Erythroblast (primary cell): Measurements from ENCODE around the gene RNASE7.

Experiments used
- DNase-seq, 2 experiments: peaks; one replicate each; lab custom pipeline; 2025; lab: John Stamatoyannopoulos, UW
- GATA1 ChIP-seq: IDR thresholded peaks from 2 replicates; pipeline ENCODE4 v1.6.1; 2011; ENCODE audit warnings: low read depth, mild to moderate bottlenecking, control low read depth, low read length, moderate library complexity
- POLR2A ChIP-seq: IDR thresholded peaks from 2 replicates; pipeline ENCODE4 v1.6.1; 2011; ENCODE audit warnings: mild to moderate bottlenecking, low read length

Gene RNASE7

DNA sequence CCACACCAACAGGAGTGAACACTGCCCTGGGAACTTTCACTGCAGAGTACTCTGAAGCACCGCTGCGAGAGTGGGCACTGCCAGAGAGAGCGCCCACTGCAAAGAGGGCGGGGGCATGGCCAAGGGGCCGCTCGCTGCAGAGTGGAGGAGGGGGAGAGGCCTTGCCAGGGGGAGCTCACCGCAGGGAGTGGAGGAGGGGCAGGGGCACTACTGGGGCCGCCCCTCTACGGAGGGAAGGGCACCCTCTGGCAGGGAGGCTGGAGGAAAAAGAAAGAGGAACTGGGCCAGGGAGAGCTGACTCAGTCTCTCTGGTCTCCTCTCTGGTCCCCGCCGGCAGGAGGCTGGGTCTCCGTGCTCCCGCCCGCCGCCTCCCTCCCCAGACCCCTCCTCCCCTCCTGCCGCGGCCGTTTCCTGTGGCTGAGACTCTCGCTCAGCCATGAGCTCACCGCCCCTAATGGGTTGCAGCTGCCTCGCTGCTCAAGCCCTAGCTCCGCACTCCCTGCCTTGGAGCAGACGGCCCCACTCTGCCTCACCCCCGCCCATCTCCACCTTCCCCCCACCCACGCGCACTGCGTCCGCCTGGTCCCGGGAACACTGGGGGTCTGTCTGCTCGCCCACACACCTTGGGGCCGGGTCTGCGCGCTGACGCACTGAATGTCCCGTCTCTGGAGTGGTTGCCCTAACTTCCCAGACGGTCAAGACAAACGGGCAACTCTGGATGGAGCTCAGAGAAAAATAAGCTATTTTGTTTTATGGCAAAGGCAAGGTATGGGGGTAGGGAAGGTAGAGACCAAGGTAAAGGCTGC is 29.3 kb downstream of the RNASE7 start:
- DNase-seq, result no peak
- TF ChIP-seq POLR2A, result no peak
- TF ChIP-seq GATA1, result no peak

DNA sequence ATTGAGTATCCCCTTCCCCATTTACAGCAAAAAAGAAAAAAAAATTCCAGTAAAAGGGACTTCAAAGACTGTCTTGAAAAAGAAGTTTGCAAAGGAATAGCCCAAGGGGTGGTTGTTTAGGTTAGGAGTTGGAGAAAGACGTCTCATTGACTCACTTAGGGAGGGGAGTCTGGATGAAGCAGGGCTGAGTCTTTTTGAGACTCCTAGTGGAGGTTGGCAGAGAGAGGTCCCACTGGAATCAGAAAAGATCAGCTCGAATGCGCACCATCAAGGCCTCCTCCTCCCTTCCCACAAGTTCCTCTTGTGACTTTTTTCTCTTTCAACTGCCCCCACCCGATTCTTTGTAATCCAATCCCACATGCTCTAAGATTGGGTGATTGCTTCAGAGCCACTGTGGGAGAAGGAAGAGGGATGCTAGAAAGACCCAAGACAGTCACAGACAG is 29.9 kb downstream of the RNASE7 start:
- TF ChIP-seq GATA1, result no peak
- TF ChIP-seq POLR2A, result no peak

DNA sequence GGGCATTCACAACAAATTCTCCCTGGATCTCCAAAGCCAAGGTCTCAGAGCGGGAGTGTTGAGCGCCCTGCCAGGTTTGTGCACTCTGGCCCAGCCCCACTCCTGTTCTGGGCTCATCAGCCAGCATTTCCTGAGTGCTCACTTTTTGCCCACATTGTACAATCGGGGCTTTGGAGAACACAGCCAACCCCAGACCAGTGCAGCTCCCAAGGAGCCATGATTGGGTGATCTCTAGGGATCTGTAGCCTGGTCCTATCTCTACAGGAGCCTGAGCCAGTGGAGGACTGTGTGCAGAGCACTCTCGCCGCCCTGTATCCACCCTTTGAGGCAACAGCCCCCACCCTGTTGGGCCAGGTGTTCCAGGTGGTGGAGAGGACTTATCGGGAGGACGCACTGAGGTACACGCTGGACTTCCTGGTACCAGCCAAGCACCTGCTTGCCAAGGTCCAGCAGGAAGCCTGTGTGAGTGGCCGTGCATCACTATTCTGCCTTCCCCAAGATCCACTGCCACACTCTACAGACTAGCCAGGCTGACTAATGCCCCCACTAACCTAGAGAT is 30.7 kb downstream of the RNASE7 start:
- TF ChIP-seq POLR2A, result no peak
- no peak for TF ChIP-seq GATA1
- DNase-seq, result no peak

More for the DNA sequence above, 29.9 kb downstream of the RNASE7 start:
- DNase-seq, result no peak

DNA sequence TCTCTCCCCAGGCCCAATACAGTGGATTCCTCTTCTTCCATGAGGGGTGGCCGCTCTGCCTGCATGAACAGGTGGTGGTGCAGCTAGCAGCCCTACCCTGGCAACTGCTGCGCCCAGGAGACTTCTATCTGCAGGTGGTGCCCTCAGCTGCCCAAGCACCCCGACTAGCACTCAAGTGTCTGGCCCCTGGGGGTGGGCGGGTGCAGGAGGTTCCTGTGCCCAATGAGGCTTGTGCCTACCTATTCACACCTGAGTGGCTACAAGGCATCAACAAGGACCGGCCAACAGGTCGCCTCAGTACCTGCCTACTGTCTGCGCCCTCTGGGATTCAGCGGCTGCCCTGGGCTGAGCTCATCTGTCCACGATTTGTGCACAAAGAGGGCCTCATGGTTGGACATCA is 31.8 kb downstream of the RNASE7 start:
- no peak for DNase-seq
- TF ChIP-seq POLR2A, result no peak
- no peak for TF ChIP-seq GATA1

DNA sequence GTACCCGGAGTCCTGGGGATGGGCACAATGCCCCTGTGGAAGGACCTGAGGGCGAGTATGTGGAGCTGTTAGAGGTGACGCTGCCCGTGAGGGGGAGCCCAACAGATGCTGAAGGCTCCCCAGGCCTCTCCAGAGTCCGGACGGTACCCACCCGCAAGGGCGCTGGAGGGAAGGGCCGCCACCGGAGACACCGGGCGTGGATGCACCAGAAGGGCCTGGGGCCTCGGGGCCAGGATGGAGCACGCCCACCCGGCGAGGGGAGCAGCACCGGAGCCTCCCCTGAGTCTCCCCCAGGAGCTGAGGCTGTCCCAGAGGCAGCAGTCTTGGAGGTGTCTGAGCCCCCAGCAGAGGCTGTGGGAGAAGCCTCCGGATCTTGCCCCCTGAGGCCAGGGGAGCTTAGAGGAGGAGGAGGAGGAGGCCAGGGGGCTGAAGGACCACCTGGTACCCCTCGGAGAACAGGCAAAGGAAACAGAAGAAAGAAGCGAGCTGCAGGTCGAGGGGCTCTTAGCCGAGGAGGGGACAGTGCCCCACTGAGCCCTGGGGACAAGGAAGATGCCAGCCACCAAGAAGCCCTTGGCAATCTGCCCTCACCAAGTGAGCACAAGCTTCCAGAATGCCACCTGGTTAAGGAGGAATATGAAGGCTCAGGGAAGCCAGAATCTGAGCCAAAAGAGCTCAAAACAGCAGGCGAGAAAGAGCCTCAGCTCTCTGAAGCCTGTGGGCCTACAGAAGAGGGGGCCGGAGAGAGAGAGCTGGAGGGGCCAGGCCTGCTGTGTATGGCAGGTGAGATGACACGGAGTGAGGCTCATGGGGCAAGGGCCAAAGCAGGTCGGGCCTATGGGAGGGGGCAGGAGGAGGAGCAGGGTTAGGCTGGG is 32.5 kb downstream of the RNASE7 start:
- no peak for DNase-seq
- no peak for TF ChIP-seq POLR2A
- no peak for TF ChIP-seq GATA1

DNA sequence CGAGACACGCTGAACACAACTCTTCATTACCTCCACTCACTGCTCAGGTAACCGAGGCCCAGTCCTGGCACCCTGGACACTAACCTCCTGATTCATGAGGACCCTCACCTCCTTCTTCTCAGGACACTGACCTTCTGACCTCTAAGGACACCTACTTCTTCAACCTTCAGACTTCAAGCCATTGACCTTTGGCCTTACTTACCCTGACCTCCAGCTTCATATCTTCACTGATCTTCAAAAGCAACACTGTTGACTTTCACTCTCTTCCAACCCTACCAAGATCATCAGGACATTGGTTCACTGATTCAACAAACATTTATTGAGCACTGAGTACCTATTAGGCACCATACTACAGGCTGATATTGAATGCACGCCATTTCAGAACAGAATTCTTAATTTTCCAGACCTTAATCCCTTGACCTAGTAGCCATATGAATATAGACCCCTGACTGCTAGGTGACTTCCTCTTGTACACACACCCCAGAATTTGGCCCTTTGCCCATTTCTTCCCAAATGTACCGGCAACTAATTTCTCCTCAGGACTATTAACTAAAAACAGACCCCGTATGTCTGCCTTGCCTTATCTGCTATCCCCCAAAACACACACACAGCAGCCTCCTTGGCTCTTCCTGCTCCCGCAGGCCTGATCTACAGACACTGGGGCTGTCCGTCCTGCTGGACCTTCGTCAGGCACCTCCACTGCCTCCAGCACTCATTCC is 33.7 kb downstream of the RNASE7 start:
- TF ChIP-seq POLR2A (no peak), GATA1 (no peak)
- no peak for DNase-seq

DNA sequence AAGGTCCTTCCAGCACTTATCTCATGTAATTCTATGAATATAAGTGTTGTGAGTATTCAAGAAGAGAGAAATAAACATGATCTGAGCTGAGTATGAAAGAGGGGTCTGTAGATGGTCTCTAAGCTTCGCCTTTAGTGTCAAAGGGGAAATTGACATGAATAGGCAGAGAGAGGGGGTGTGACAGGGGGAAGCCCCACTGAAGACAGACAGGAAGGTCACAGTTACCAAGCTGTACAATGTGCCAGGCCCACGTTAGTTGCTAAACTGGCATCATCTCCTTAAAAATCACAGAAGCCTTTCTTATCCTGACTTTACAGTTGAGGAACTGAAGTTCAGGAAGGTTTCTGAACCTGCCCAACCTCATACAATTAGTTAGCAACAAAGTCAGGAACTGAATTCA is 35.5 kb downstream of the RNASE7 start:
- TF ChIP-seq GATA1 (no peak), POLR2A (no peak)
- no peak for DNase-seq

DNA sequence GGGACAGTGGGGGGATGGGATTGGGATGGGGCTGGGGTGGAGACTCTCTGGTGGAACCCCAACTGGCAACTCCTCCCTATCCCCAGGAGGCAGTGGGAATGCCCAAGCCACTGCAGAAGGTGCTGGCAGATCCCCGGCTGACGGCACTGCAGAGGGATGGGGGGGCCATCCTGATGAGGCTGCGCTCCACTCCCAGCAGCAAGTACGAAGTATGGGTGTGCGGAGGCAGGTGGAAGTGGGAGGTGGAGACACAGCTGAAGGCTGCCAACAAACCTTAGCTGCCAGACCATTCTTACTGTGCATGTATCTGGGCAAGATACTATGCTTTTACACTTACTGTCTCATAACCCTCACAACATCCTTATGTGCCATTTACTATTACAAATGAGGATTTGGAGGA is 36.1 kb downstream of the RNASE7 start:
- TF ChIP-seq GATA1, result no peak
- TF ChIP-seq POLR2A, result no peak
- DNase-seq, result no peak

DNA sequence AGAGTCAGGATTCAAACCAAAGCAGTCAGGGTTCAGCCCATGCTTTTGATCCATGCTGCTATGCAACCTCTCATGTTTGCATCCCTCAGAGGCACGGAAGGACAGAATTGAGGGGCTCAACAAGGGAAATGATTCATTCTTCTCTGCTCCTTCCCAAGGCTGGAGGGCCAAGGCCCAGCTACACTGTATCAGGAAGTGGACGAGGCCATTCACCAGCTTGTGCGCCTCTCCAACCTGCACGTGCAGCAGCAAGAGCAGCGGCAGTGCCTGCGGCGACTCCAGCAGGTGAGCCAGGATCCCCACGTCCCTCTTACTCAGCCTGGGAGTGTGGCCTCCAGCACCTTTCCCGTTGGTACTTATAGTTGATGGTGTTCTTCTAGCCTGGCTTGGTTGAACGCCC is 36.6 kb downstream of the RNASE7 start:
- DNase-seq, result no peak
- TF ChIP-seq POLR2A (no peak), GATA1 (no peak)

DNA sequence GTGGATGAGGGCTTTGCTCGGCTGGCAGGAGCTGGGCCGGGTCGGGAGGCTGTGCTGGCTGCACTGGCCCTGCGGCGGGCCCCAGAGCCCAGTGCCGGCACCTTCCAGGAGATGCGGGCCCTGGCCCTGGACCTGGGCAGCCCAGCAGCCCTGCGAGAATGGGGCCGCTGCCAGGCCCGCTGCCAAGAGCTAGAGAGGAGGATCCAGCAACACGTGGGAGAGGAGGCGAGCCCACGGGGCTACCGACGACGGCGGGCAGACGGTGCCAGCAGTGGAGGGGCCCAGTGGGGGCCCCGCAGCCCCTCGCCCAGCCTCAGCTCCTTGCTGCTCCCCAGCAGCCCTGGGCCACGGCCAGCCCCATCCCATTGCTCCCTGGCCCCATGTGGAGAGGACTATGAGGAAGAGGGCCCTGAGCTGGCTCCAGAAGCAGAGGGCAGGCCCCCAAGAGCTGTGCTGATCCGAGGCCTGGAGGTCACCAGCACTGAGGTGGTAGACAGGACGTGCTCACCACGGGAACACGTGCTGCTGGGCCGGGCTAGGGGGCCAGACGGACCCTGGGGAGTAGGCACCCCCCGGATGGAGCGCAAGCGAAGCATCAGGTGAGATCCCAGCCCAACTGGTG is 39.5 kb downstream of the RNASE7 start:
- DNase-seq, result no peak
- TF ChIP-seq POLR2A (no peak), GATA1 (no peak)

DNA sequence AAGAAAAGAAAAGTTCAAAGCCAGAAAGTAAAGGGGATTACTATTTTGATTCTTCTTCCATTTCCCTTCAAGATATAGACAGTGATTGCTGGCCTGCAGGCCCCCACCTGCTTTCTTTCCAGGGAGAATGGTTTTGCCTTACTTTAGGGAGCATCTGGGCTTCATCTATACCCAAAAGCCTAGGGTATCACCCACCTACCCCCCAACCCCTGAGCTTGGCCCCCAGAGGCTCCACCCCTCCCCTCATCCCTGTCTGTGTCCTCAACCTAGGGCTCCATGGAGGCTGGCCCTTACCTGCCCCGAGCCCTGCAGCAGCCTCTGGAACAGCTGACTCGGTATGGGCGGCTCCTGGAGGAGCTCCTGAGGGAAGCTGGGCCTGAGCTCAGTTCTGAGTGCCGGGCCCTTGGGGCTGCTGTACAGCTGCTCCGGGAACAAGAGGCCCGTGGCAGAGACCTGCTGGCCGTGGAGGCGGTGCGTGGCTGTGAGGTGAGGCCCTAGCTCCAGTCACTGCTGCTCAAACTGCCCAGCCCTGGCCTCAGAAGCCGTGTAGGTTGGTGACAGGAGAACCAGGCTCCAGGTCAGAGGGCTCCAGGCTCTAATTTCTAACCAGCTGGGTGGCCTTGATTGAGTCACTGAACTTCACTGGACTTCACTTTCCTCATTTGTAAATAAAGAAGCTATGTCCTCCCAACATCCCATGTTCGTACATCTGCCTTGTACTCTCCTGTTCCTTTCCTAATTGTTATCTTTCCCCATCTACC is 41.6 kb downstream of the RNASE7 start:
- no peak for DNase-seq
- TF ChIP-seq POLR2A (no peak), GATA1 (no peak)

DNA sequence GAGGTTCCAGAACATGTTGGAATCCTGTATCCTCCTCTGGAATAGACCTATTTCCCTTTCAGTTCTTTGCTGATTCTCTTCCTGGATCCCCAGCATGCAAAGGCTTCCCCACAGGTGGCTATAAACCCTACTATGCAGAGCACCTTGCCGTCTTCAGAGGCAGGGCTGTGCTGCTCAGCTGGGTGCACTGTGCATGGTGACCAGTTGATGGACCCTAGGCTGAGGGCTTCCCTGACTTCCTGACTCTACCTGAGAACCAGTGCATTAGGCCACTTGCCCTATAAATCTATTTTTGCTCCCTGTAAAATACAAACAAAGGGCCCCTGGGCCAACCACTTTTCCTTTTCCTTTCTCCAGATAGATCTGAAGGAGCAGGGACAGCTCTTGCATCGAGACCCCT is 42.2 kb downstream of the RNASE7 start:
- TF ChIP-seq GATA1, result no peak
- TF ChIP-seq POLR2A, result no peak
- DNase-seq, result no peak

DNA sequence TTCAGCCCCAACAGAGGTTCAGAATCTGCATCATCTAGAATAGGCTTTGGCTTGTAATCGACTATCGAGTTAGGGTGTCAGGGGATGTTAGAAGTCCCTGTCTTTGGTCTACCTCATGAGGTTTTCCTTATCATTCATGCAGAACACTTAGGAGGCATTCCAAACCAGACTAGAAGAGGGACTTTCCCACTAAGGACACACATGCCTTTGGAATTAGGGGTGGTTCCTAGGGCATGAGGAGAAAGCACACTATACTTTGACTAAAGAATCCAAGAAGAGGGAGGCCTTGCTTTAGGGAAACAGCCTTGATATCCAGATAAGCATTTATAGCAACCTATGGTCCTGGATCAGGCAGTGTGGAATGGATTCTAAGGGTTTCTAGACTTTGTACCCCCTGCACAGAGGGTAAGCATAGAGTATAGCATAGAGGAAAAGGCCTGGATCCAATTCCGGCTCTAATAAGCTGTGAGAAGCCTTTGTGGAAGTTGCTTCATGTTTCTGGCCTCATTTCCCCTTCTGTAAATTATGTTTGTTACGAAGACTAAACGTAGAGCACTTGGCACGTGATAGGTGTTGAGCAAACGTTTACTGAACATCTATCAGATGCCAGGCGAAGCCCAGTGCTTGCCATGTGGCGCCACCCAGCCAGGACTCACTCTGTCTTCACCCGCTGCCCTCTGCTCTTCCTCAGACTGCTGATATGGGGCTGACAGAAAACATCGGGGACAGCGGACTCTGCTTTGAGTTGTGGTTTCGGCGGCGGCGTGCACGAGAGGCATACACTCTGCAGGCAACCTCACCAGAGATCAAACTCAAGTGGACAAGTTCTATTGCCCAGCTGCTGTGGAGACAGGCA is 43.1 kb downstream of the RNASE7 start:
- TF ChIP-seq GATA1, result no peak
- no peak for TF ChIP-seq POLR2A
- DNase-seq, result no peak
